Astrocyte (in vitro differentiated cells and primary cell): ENCODE results near the gene ADARB2.

ENCODE experiments used
- EZH2 ChIP-seq: IDR thresholded peaks from 2 replicates; pipeline ENCODE4 v1.6.1; 2012; ENCODE audit warnings: mild to moderate bottlenecking, low read length, inconsistent platforms; ENCODE audit not compliant: insufficient read depth
- TF ChIP-seq, protein P1 (sequence below): IDR thresholded peaks from 2 replicates; pipeline ENCODE4 v1.5.1; 2011; ENCODE audit warnings: low read depth, mild to moderate bottlenecking, inconsistent platforms, low read length, moderate library complexity; ENCODE audit not compliant: insufficient read depth

DNA sequence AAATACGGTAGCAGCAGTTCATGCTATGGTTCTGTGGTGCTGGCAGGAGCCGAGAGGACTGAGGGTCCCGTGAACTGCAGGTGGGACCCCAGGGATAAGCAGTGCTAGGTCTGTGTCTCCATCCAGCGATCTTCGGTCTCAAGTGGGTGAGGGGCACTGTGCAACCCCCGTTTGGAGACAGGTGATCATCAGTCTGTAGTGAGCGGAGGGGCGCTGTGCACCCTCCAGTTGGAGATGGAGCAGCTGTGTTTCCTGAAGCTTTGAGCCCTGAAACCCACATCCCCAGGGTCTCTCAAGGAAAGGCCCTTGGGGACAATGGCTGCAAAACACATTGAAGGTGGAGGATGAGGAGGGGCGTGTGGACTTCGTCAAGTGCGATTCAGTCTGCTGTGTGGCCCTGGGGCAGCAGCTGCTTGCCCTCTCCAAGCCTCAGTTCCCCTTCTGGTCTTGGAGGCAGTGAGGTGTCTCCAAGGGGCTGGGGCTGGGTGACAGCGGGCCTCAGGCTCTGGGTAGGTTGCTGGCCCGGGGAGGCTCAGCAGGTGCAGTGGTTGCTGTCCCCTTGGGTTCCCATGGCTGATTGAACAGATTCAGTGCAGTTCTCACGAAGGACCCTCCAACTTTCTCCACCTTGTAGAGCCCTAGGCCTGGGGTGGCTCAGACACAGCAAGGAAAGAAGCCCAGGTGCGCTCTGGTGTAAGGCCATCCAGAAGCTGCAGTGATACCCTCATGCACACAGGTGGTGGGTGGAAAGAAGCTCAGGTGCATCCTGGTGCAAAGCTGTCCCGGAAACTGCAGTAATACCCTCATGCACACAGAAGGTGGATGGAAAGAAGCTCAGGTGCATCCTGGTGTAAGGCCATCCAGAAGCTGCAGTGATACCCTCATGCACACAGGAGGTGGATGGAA, 160.6 kb downstream of the ADARB2 start:
- TF ChIP-seq, protein P1, sequence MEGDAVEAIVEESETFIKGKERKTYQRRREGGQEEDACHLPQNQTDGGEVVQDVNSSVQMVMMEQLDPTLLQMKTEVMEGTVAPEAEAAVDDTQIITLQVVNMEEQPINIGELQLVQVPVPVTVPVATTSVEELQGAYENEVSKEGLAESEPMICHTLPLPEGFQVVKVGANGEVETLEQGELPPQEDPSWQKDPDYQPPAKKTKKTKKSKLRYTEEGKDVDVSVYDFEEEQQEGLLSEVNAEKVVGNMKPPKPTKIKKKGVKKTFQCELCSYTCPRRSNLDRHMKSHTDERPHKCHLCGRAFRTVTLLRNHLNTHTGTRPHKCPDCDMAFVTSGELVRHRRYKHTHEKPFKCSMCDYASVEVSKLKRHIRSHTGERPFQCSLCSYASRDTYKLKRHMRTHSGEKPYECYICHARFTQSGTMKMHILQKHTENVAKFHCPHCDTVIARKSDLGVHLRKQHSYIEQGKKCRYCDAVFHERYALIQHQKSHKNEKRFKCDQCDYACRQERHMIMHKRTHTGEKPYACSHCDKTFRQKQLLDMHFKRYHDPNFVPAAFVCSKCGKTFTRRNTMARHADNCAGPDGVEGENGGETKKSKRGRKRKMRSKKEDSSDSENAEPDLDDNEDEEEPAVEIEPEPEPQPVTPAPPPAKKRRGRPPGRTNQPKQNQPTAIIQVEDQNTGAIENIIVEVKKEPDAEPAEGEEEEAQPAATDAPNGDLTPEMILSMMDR = no peak
- TF ChIP-seq EZH2 = no peak
